ENCODE measurements around the gene VCAN. TPM values are rescaled to one million over a fixed set of nuclear protein-coding genes. Genes with fewer than 3 reads are reported as not detected.
A peak's percentile ranks its signal among the peaks of the same experiment; 100 is the strongest.

Gene VCAN
- total and polyA plus RNA-seq, 2 experiments from 2014 or later, result 133 to 404 TPM

DNA sequence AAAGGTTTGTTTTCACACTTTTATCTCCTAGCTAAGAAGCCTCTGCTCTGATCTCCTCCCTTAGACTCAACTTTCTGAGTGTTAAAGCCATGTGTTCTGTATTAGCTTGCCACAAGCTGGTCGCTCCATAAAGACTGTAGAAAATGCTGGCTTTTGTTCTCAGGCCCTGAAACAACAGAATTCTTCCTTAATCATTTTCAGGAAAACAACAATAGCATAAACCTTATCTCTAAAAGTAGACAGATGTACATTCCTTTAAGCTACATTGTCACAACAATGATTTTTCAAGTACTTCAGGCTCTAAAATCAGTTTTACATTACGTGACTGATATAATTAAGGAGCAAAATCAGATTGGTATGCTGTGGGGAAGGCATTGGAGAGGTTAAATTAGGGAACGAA is 41.9 kb downstream of the VCAN start (continued):
- TF ChIP-seq, protein P1, sequence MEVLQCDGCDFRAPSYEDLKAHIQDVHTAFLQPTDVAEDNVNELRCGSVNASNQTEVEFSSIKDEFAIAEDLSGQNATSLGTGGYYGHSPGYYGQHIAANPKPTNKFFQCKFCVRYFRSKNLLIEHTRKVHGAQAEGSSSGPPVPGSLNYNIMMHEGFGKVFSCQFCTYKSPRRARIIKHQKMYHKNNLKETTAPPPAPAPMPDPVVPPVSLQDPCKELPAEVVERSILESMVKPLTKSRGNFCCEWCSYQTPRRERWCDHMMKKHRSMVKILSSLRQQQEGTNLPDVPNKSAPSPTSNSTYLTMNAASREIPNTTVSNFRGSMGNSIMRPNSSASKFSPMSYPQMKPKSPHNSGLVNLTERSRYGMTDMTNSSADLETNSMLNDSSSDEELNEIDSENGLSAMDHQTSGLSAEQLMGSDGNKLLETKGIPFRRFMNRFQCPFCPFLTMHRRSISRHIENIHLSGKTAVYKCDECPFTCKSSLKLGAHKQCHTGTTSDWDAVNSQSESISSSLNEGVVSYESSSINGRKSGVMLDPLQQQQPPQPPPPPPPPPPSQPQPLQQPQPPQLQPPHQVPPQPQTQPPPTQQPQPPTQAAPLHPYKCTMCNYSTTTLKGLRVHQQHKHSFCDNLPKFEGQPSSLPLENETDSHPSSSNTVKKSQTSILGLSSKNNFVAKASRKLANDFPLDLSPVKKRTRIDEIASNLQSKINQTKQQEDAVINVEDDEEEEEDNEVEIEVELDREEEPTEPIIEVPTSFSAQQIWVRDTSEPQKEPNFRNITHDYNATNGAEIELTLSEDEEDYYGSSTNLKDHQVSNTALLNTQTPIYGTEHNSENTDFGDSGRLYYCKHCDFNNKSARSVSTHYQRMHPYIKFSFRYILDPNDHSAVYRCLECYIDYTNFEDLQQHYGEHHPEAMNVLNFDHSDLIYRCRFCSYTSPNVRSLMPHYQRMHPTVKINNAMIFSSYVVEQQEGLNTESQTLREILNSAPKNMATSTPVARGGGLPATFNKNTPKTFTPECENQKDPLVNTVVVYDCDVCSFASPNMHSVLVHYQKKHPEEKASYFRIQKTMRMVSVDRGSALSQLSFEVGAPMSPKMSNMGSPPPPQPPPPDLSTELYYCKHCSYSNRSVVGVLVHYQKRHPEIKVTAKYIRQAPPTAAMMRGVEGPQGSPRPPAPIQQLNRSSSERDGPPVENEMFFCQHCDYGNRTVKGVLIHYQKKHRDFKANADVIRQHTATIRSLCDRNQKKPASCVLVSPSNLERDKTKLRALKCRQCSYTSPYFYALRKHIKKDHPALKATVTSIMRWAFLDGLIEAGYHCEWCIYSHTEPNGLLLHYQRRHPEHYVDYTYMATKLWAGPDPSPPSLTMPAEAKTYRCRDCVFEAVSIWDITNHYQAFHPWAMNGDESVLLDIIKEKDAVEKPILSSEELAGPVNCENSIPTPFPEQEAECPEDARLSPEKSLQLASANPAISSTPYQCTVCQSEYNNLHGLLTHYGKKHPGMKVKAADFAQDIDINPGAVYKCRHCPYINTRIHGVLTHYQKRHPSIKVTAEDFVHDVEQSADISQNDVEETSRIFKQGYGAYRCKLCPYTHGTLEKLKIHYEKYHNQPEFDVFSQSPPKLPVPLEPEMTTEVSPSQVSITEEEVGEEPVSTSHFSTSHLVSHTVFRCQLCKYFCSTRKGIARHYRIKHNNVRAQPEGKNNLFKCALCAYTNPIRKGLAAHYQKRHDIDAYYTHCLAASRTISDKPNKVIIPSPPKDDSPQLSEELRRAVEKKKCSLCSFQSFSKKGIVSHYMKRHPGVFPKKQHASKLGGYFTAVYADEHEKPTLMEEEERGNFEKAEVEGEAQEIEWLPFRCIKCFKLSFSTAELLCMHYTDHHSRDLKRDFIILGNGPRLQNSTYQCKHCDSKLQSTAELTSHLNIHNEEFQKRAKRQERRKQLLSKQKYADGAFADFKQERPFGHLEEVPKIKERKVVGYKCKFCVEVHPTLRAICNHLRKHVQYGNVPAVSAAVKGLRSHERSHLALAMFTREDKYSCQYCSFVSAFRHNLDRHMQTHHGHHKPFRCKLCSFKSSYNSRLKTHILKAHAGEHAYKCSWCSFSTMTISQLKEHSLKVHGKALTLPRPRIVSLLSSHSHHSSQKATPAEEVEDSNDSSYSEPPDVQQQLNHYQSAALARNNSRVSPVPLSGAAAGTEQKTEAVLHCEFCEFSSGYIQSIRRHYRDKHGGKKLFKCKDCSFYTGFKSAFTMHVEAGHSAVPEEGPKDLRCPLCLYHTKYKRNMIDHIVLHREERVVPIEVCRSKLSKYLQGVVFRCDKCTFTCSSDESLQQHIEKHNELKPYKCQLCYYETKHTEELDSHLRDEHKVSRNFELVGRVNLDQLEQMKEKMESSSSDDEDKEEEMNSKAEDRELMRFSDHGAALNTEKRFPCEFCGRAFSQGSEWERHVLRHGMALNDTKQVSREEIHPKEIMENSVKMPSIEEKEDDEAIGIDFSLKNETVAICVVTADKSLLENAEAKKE (CRISPR knock-in tag; IDR thresholded peaks at IDR 0.05), result no peak
- TF ChIP-seq POLR2AphosphoS5 (IDR thresholded peaks at IDR 0.05; ENCODE audit: low read depth) (no peak), NANOG (IDR thresholded peaks at IDR 0.05; ENCODE audit: borderline replicate concordance) (no peak), JUNB (IDR thresholded peaks at IDR 0.05; ENCODE audit: unreplicated experiment) (no peak), CREB1 (CRISPR knock-in tag; IDR thresholded peaks at IDR 0.05; ENCODE audit: low read depth) (no peak)
- TF ChIP-seq, protein P2, sequence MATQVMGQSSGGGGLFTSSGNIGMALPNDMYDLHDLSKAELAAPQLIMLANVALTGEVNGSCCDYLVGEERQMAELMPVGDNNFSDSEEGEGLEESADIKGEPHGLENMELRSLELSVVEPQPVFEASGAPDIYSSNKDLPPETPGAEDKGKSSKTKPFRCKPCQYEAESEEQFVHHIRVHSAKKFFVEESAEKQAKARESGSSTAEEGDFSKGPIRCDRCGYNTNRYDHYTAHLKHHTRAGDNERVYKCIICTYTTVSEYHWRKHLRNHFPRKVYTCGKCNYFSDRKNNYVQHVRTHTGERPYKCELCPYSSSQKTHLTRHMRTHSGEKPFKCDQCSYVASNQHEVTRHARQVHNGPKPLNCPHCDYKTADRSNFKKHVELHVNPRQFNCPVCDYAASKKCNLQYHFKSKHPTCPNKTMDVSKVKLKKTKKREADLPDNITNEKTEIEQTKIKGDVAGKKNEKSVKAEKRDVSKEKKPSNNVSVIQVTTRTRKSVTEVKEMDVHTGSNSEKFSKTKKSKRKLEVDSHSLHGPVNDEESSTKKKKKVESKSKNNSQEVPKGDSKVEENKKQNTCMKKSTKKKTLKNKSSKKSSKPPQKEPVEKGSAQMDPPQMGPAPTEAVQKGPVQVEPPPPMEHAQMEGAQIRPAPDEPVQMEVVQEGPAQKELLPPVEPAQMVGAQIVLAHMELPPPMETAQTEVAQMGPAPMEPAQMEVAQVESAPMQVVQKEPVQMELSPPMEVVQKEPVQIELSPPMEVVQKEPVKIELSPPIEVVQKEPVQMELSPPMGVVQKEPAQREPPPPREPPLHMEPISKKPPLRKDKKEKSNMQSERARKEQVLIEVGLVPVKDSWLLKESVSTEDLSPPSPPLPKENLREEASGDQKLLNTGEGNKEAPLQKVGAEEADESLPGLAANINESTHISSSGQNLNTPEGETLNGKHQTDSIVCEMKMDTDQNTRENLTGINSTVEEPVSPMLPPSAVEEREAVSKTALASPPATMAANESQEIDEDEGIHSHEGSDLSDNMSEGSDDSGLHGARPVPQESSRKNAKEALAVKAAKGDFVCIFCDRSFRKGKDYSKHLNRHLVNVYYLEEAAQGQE (IDR thresholded peaks at IDR 0.05; ENCODE audit: unreplicated experiment), result no peak

DNA sequence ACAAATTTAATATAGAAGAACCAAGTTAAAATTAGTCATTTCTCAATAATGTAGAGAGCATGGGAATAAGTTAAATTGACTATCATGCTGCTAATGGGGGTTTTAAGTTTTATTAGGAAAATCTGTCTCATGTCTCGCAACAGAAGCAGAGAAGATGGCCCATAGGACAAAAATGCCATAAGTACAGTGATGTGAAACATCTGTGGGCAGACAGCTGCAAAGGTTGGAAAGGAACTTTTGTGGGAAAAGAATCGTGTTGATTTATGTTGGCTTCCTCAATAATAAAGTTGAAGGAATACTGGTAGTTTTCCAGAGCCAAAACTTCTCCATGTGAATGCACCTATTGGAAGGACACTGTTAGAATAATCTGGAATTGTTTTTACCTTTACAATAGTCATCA is 44.8 kb downstream of the VCAN start:
- Mint-ChIP-seq H3K4me1 (no peaks in the 10 kb centered on the region), H3K36me3 (ENCODE audit: low read depth) (peaks cover 72% of the 10 kb centered on the region), H3K27me3 (ENCODE audit: insufficient read depth, low read depth, poor library complexity) (no peaks in the 10 kb centered on the region), H3K4me3 (no peak overlapping the region), H3K27ac (no peak overlapping the region), H3K9me3 (no peaks in the 10 kb centered on the region)
- ATAC-seq, result no peak
- 0 out of 2 replicates have a peak overlapping the region, but pooled peaks have one; percentile 30 for H3K27ac ChIP-seq (ENCODE audit: low read depth)
- H4K20me1 ChIP-seq (replicated peaks; ENCODE audit: insufficient read depth), result no peaks in the 10 kb centered on the region
- H3K36me3 ChIP-seq (ENCODE audit: insufficient read depth), result peaks cover 38% of the 10 kb centered on the region; the same call in 1 of the 2 replicates
- no peaks in the 10 kb centered on the region; the same call in 1 of the 2 replicates for H3K79me2 ChIP-seq (replicated peaks; ENCODE audit: insufficient read depth)
- H3K4me1 ChIP-seq (ENCODE audit: insufficient read depth), result no peaks in the 10 kb centered on the region
- H3K27me3 ChIP-seq (ENCODE audit: insufficient read depth), result no peaks in the 10 kb centered on the region
- no peak overlapping the region for H2AFZ ChIP-seq
- H3K9me2 ChIP-seq (ENCODE audit: insufficient read depth), result peaks cover 8% of the 10 kb centered on the region; the same call in 1 of the 2 replicates
- H3K4me3 ChIP-seq, result no peak overlapping the region
- H3K4me2 ChIP-seq, result no peak overlapping the region
- H3F3A ChIP-seq (replicated peaks; ENCODE audit: low read depth), result no peaks in the 10 kb centered on the region
- DNase-seq (ENCODE audit: low spot score), result no peak
- TF ChIP-seq STAT1 (IDR thresholded peaks at IDR 0.05; ENCODE audit: unreplicated experiment) (no peak), ZNF114 (CRISPR knock-in tag; IDR thresholded peaks at IDR 0.05) (no peak), POLR2AphosphoS5 (IDR thresholded peaks at IDR 0.05; ENCODE audit: low read depth) (no peak)
- TF ChIP-seq, protein P3, sequence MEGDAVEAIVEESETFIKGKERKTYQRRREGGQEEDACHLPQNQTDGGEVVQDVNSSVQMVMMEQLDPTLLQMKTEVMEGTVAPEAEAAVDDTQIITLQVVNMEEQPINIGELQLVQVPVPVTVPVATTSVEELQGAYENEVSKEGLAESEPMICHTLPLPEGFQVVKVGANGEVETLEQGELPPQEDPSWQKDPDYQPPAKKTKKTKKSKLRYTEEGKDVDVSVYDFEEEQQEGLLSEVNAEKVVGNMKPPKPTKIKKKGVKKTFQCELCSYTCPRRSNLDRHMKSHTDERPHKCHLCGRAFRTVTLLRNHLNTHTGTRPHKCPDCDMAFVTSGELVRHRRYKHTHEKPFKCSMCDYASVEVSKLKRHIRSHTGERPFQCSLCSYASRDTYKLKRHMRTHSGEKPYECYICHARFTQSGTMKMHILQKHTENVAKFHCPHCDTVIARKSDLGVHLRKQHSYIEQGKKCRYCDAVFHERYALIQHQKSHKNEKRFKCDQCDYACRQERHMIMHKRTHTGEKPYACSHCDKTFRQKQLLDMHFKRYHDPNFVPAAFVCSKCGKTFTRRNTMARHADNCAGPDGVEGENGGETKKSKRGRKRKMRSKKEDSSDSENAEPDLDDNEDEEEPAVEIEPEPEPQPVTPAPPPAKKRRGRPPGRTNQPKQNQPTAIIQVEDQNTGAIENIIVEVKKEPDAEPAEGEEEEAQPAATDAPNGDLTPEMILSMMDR (conservative IDR thresholded peaks at IDR 0.05; ENCODE audit: low read depth in 2 of 2), result no peak
- TF ChIP-seq, protein P4, sequence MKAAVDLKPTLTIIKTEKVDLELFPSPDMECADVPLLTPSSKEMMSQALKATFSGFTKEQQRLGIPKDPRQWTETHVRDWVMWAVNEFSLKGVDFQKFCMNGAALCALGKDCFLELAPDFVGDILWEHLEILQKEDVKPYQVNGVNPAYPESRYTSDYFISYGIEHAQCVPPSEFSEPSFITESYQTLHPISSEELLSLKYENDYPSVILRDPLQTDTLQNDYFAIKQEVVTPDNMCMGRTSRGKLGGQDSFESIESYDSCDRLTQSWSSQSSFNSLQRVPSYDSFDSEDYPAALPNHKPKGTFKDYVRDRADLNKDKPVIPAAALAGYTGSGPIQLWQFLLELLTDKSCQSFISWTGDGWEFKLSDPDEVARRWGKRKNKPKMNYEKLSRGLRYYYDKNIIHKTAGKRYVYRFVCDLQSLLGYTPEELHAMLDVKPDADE (IDR thresholded peaks at IDR 0.05), result no peak

All from GM23338 (cell line).